ENCODE results near the gene ULK3. TPM values are rescaled to one million over a fixed set of nuclear protein-coding genes. Genes with fewer than 3 reads are reported as not detected.

The ULK3 gene
- total and polyA plus RNA-seq, 2 of the 4 experiments (the other 2 are of a cell fraction): 11.8 to 22.7 TPM

- dilution Hi-C loops (cut with HindIII; ENCODE audit: low sequenced_read_pairs, unreplicated experiment): no loop called here
- Histone ChIP-seq H3K79me1 (ENCODE audit: low read depth in 1 of 2, low read length in 2 of 2) (peaks cover 20 to 92% of the 10 kb centered on the region in 2 experiments), H4K20me1 (ENCODE audit: insufficient read depth, low read length) (peaks cover 91% of the 10 kb centered on the region), H3K56ac (ENCODE audit: extremely low read depth, insufficient read depth, low read length) (no peak overlapping the region), H3K4me3 (ENCODE audit: insufficient read depth, low read depth, low read length) (no peak overlapping the region), H2BK5ac (ENCODE audit: low read depth, low read length, poor library complexity, severe bottlenecking) (no peak overlapping the region), H2AFZ (replicated peaks; ENCODE audit: low read length, poor library complexity) (peak overlapping the region; percentile 0), H3K14ac (replicated peaks; ENCODE audit: low read depth, low read length) (no peak overlapping the region), H2AK9ac (replicated peaks; ENCODE audit: low read depth, low read length, poor library complexity) (peak overlapping the region; percentile 76), H4K91ac (ENCODE audit: insufficient read depth, low read depth, low read length) (no peak overlapping the region), H3K9me1 (ENCODE audit: insufficient read depth, low read length) (peaks cover 45% of the 10 kb centered on the region), H4K8ac (ENCODE audit: low read depth in 2 of 2, low read length in 2 of 2) (no peak overlapping the region; a peak in 1 of 4 replicates), H3K27ac (ENCODE audit: insufficient read depth, low read length) (no peak overlapping the region), H2BK15ac (ENCODE audit: low read depth, low read length) (no peak overlapping the region), H3K4me2 (ENCODE audit: low read depth, low read length) (no peak overlapping the region), H3K4ac (ENCODE audit: low read depth, low read length) (no peak overlapping the region; the same call in 1 of the 2 replicates), H3K36me3 (ENCODE audit: control insufficient read depth, insufficient read depth, low read length) (peaks cover 2% of the 10 kb centered on the region; the same call in 1 of the 2 replicates), H3K9ac (ENCODE audit: low read depth, low read length) (no peak overlapping the region), H3K18ac (ENCODE audit: low read depth, low read length) (no peak overlapping the region), H3K9me3 (ENCODE audit: control insufficient read depth, insufficient read depth, low read length) (no peaks in the 10 kb centered on the region), H3K4me1 (ENCODE audit: control insufficient read depth, insufficient read depth, low read length) (peaks cover 32% of the 10 kb centered on the region), H3K23ac (ENCODE audit: low read depth, low read length) (peak overlapping the region; percentile 46; the same call in 1 of the 2 replicates), H4K5ac (ENCODE audit: low read depth, low read length) (no peak overlapping the region), H2BK20ac (ENCODE audit: low read depth, low read length) (no peak overlapping the region), H3K27me3 (ENCODE audit: control insufficient read depth, insufficient read depth, low read length) (no peaks in the 10 kb centered on the region), H2BK120ac (ENCODE audit: low read depth, low read length) (no peak overlapping the region), H2AK5ac (ENCODE audit: low read depth, low read length) (no peak overlapping the region)
- TF ChIP-seq USF2 (IDR thresholded peaks at IDR 0.05; ENCODE audit: low read depth, low read length): no peak
- TF ChIP-seq SMC3 (IDR thresholded peaks at IDR 0.05; ENCODE audit: low read depth, low read length): no peak
- TF ChIP-seq NFE2L2 (IDR thresholded peaks at IDR 0.05; ENCODE audit: low read depth, low read length): no peak
- no peak for TF ChIP-seq POLR2A (IDR thresholded peaks at IDR 0.05; ENCODE audit: low read depth, low read length)
- TF ChIP-seq RAD21 (IDR thresholded peaks at IDR 0.05; ENCODE audit: low read length): no peak
- TF ChIP-seq CEBPB (IDR thresholded peaks at IDR 0.05; ENCODE audit: low read depth, low read length): no peak
- no peak for TF ChIP-seq CTCF (conservative IDR thresholded peaks at IDR 0.05; ENCODE audit: low read depth, low read length)
- no peak for TF ChIP-seq CHD1 (IDR thresholded peaks at IDR 0.05; ENCODE audit: low read depth, low read length)
- in situ Hi-C loops (cut with MboI; ENCODE audit: low sequenced_read_pairs): no loop called here
- ChIA-PET CTCF (interaction anchor here (0.7 to 1.5 kb wide), 5 partner anchors 12 to 288 kb away, joined by 3 to 5 read pairs (median 3); no protein-coding TSS in a partner anchor), POLR2A (ENCODE audit: unreplicated experiment) (interaction anchor here (0.6 kb wide), 1 partner anchor 235 kb away, joined by 17 read pairs; no protein-coding TSS in a partner anchor)
- ATAC-seq (ENCODE audit: low read depth) (no peak), DNase-seq (no peak)
- WGBS, 2 experiments (ENCODE audit: extremely low coverage in 2 of 2, insufficient read length in 1 of 2): 17% methylated on average over 1 of the region's 7 CpGs; no CpG with 5 or more reads in 1 of the 2 experiments
- no TSS peak for BruUV-seq (replicated peaks)
- intact Hi-C loops (cut with micrococcal nuclease): no loop called here
Observed at GRCh38 chr15:74788042-74788682, 54.8 kb downstream of the ULK3 start.

All from IMR-90 (cell line).